HG02678 (cell line): ENCODE data around the gene CHTF8.
"Not testable (repeated sequence)": the region's sequence is repeated elsewhere in the genome, so short reads cannot be mapped to it uniquely, and the experiment has no call there.

Experiments
- ATAC-seq: cut with Tn5 transposase; IDR thresholded peaks from one replicate; pipeline ENCODE4 v1.9.1; 2021; ENCODE audit warnings: mild to moderate bottlenecking, moderate library complexity; ENCODE audit not compliant: unreplicated experiment

CHTF8 gene

GRCh38 chr16:69132424-69133252 lies at the start of gene CHTF8, which contains the start of gene UTP4:
CHTF8 (minus strand) TSS chr16:69132588; CDS start chr16:69121458, 11,130 bp downstream.
UTP4 (plus strand) TSS chr16:69132649; CDS start chr16:69133460, 811 bp downstream.
- ATAC-seq: peak; percentile 93

GRCh38 chr16:69180011-69180338 lies 47.6 kb upstream of the CHTF8 start:
- ATAC-seq: no peak

GRCh38 chr16:69179328-69180010 lies 47.1 kb upstream of the CHTF8 start:
- no peak for ATAC-seq

GRCh38 chr16:69176033-69176800 lies 43.8 kb upstream of the CHTF8 start:
- no peak for ATAC-seq

GRCh38 chr16:69171325-69172084 lies 39.1 kb upstream of the CHTF8 start:
- ATAC-seq: no peak

GRCh38 chr16:69169607-69170352 lies 37.4 kb upstream of the CHTF8 start:
- ATAC-seq: no peak

GRCh38 chr16:69169051-69169450 lies 36.7 kb upstream of the CHTF8 start:
- no peak for ATAC-seq

GRCh38 chr16:69166946-69167930 lies 34.9 kb upstream of the CHTF8 start:
- ATAC-seq: no peak

- no peak for ATAC-seq
Measured at GRCh38 chr16:69166221-69166833, 33.9 kb upstream of the CHTF8 start.

GRCh38 chr16:69165584-69165983 lies 33.2 kb upstream of the CHTF8 start:
- no peak for ATAC-seq

- ATAC-seq: no peak
Measured at GRCh38 chr16:69160192-69160591, 27.8 kb upstream of the CHTF8 start.

- no peak for ATAC-seq
Measured at GRCh38 chr16:69157196-69157595, 24.8 kb upstream of the CHTF8 start.

- no peak for ATAC-seq
Measured at GRCh38 chr16:69150146-69150865, 17.9 kb upstream of the CHTF8 start.

GRCh38 chr16:69149621-69150020 lies 17.2 kb upstream of the CHTF8 start:
- not testable (repeated sequence) for ATAC-seq

- no peak for ATAC-seq
Measured at GRCh38 chr16:69145658-69146057, 13.3 kb upstream of the CHTF8 start.

- ATAC-seq: no peak
Measured at GRCh38 chr16:69143116-69143515, 10.7 kb upstream of the CHTF8 start.

GRCh38 chr16:69141936-69142335 lies 9.5 kb upstream of the CHTF8 start:
- no peak for ATAC-seq

- ATAC-seq: no peak
Measured at GRCh38 chr16:69141014-69141413, 8.6 kb upstream of the CHTF8 start.
